ENCODE results near the gene CD79A.

DNA sequence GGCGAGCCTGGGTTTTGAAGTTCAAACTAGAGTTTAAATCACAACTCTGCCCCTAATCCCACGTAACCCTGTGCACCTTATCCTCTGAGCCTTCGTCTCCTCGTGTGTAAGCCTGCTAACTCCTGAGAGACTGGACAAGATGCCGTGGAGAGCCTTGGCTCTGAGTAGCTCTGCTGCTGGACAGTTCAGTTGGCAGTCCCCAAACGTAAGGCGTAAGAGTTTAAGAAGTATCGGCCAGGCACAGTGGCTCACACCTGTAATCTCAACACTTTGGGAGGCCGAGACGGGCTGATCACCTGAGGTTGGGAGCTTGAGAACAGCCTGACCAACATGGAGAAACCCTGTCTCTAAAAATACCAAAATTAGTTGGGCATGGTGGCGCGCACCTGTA lies 4.7 kb upstream of the CD79A start:
- TF ChIP-seq, protein P1, sequence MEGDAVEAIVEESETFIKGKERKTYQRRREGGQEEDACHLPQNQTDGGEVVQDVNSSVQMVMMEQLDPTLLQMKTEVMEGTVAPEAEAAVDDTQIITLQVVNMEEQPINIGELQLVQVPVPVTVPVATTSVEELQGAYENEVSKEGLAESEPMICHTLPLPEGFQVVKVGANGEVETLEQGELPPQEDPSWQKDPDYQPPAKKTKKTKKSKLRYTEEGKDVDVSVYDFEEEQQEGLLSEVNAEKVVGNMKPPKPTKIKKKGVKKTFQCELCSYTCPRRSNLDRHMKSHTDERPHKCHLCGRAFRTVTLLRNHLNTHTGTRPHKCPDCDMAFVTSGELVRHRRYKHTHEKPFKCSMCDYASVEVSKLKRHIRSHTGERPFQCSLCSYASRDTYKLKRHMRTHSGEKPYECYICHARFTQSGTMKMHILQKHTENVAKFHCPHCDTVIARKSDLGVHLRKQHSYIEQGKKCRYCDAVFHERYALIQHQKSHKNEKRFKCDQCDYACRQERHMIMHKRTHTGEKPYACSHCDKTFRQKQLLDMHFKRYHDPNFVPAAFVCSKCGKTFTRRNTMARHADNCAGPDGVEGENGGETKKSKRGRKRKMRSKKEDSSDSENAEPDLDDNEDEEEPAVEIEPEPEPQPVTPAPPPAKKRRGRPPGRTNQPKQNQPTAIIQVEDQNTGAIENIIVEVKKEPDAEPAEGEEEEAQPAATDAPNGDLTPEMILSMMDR (IDR thresholded peaks at IDR 0.05; ENCODE audit: insufficient read depth, low read length): no peak
- TF ChIP-seq, protein P2, sequence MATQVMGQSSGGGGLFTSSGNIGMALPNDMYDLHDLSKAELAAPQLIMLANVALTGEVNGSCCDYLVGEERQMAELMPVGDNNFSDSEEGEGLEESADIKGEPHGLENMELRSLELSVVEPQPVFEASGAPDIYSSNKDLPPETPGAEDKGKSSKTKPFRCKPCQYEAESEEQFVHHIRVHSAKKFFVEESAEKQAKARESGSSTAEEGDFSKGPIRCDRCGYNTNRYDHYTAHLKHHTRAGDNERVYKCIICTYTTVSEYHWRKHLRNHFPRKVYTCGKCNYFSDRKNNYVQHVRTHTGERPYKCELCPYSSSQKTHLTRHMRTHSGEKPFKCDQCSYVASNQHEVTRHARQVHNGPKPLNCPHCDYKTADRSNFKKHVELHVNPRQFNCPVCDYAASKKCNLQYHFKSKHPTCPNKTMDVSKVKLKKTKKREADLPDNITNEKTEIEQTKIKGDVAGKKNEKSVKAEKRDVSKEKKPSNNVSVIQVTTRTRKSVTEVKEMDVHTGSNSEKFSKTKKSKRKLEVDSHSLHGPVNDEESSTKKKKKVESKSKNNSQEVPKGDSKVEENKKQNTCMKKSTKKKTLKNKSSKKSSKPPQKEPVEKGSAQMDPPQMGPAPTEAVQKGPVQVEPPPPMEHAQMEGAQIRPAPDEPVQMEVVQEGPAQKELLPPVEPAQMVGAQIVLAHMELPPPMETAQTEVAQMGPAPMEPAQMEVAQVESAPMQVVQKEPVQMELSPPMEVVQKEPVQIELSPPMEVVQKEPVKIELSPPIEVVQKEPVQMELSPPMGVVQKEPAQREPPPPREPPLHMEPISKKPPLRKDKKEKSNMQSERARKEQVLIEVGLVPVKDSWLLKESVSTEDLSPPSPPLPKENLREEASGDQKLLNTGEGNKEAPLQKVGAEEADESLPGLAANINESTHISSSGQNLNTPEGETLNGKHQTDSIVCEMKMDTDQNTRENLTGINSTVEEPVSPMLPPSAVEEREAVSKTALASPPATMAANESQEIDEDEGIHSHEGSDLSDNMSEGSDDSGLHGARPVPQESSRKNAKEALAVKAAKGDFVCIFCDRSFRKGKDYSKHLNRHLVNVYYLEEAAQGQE (IDR thresholded peaks at IDR 0.05; ENCODE audit: insufficient replicate concordance, low read depth): no peak
- TF ChIP-seq GABPA (IDR thresholded peaks at IDR 0.05; ENCODE audit: low read depth) (no peak), POLR2AphosphoS5 (IDR thresholded peaks at IDR 0.05; ENCODE audit: low read depth) (no peak), SPI1 (IDR thresholded peaks at IDR 0.05; ENCODE audit: borderline replicate concordance, low read depth) (no peak)

Measured in HL-60 (cell line).